IPS-18c (cell line): ENCODE measurements around the gene NAA80.

ENCODE experiments used
- H3K4me3 ChIP-seq: 2 replicates; pipeline ENCODE4 v1.7.0; 2013; ENCODE audit warnings: low read depth, mild to moderate bottlenecking, low read length, moderate library complexity; ENCODE audit not compliant: insufficient read depth
- H3K9me3 ChIP-seq: one replicate; pipeline ENCODE4 v1.6.1; 2013; ENCODE audit warnings: mild to moderate bottlenecking, low read length, moderate library complexity; ENCODE audit not compliant: control insufficient read depth, insufficient read depth

Gene NAA80

DNA sequence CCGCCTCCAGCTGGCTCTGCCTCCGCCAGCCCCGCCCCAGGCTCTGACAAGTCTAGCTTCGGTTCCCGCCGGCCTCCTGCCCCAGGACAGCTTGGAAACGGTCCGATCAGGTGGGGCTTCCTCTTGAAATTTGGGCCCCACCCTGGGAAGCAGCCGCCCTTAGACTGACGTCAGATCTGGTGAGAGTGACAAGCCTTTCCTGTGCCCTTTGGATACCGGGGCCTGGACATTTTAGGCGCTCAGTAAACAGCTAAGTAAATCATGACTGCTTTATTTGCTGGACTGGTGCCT is 378 bp upstream of the NAA80 start:
- H3K9me3 ChIP-seq = no peaks in the 10 kb centered on the region
- H3K4me3 ChIP-seq = peak overlapping the region; percentile 36; the same call in 1 of the 2 replicates

DNA sequence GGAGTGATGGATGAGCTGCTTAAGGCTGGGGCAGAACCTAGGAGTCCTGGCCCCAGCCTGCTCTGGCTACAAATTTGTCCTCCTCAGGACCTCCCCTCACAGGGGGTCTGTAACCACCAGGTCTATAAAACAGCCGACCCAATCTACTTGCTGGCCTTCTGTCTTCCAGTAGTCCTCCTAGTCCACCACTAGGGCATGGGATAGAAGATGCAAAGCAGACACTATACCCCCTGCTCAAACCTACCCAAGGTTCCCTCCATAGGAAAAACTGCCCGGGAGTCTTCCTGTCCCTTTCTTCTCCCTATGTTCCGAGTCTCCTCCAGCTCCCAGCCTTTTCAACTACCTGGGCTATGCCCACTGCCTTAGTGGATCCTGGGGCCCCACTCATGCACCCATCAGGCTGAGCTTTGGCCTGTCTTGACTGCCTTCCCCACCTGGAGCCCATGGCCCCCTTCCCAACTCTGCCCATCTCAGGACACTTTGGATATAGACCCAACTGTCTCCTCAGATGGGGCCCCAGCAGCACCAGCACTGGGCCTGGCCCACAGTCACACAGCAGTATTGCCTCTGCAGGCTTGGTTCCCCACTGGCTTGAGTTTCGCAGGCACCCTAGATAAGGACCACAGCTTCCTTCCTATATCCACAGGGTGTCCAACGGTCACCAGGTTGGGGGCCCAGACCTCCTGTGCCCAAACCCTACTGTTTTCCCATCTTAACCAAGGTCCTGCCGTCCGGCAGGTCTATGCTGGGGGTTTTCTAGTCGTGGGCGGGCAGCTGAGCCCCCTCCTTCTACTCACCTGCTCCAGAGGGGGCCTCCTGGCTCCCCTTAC is 1.1 kb downstream of the NAA80 start:
- H3K9me3 ChIP-seq = no peaks in the 10 kb centered on the region
- H3K4me3 ChIP-seq = peak overlapping the region; percentile 96; the same call in 1 of the 2 replicates

GRCh38 chr3:50297384-50297775 is 1.8 kb downstream of the NAA80 start:
- Histone ChIP-seq H3K9me3 (no peaks in the 10 kb centered on the region), H3K4me3 (no peak overlapping the region)

GRCh38 chr3:50296721-50297383 is 2.4 kb downstream of the NAA80 start:
- Histone ChIP-seq H3K4me3 (no peak overlapping the region), H3K9me3 (no peaks in the 10 kb centered on the region)

DNA sequence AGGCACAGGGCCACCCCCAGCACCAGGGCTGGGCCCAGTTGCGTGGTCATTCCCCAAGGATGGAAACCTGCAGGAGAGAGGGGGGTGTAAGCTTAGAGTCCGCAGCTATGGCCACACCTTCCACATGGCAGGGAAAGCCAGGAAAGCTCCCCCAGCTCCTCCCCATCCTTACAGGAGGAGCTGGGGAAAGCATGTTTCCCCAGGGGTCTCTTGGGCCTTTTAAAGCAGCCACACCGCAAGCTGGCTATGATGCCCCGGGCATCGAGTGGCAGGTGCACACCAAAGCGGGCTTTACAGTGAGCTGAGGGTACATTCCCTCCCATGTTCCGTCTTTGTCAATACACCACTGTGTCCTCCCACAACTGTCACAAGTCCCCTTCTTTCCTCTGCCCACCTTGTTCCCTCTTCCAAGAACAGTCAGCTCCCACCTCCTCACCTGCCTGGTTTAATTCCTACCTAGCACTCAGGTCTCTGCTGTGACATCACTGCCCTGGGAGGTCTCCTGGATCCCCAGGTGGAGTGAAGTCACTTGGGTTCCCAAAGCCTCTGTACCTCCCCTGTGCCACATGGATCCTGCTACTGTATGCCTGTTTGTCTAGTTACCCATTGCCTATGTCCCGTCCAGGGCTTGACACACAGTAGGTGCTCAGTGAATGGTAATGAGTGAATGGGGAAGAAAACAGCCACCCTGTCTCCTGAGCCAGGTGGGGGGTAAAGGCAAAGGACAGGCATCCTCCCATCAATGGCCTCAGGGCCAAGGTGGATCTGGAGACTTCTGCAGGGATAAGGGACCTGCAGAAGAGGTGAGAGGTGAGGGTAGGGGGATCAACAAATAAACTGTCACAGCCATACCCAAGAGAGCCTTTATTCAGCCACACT is 3.4 kb downstream of the NAA80 start:
- no peaks in the 10 kb centered on the region for H3K9me3 ChIP-seq

DNA sequence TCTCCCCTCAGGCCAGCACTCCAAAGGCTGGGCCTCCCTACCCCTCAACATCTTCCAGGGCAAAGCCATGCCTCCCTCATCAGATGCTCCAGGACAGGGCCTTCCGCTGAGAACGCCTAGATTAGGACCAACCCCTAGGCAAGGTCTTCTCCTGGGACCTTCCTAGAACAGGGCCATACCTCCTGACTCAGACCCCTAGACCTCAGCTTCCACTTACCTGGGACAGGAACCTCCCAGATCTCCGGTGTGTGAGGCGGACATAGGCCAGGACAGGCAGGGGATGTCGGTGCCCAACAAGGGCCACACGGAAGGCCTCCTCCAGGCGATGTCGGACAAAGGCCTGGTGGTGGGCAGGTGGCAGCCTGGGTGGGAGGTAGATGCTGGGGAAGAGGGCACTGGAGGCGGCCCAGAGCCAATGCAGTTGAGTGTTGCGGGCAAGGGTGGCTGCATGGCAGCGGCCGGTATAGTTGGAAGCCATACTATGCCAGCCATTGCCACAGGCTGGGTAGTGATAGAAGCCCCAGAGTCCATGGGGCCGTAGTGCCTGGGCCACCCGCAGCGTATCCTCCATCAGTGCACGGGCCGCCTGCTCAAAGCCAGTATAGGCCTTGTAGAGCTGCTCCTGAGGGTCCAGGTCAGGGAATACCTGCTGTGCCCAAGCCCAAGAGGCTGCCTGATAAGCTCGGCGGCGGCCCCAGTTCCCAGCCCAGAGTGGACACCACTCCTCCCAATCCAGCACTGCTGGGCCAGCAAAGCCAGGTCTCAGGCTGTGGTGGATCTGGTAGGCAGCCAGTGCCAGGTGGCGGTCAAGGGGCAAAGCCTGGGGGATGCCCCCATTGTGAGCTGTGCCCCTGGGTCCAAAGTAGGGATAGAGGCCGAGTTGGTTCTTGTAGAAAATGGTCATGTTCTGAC is 4.5 kb downstream of the NAA80 start:
- no peaks in the 10 kb centered on the region for H3K9me3 ChIP-seq
- no peak overlapping the region for H3K4me3 ChIP-seq

More for the DNA sequence above, 3.4 kb downstream of the NAA80 start:
- H3K4me3 ChIP-seq = no peak overlapping the region

GRCh38 chr3:50294089-50294488 is 5.1 kb downstream of the NAA80 start:
- Histone ChIP-seq H3K9me3 (no peaks in the 10 kb centered on the region), H3K4me3 (no peak overlapping the region)

DNA sequence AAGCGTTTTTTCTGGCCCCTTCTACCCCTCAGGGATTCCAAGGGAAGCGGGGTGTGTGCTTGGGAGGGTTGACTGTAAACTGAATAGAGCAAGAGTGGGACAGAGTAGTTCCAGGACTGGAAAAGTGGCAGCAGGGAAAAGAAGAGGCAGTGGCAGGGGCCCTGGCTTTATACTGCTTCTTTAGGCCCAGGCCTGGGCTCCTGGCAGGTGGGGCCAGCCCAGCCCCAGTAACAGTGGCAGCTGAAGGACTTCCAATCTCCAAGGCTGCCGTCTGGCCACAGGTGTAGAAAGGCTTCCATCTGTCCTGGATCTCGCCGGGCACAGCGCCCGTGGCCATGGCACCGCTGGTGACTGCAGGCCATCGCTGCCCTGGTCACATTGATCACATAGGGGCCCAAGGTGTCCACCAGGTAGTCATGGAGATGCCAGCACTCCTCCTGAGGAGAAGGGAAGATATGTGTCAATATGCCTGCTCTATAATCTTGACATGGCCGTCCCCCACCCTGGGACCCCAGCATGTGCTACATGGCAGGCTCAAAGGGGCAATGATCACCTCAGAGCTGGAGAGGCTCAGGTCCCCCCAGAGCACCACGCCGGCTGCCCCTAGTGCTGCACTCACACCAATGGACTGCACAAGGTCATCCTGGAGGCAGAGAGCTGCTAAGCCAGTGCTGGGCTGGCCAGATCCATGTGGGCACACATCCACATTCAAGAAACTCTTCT is 6.0 kb downstream of the NAA80 start:
- H3K9me3 ChIP-seq = no peaks in the 10 kb centered on the region
- no peak overlapping the region for H3K4me3 ChIP-seq

GRCh38 chr3:50292159-50293078 is 6.8 kb downstream of the NAA80 start, which contains the start of gene IFRD2:
Gene IFRD2, minus strand, starts transcription at chr3:50292429. Its CDS starts 155 bp downstream, at chr3:50292274.
- Histone ChIP-seq H3K4me3 (peak within 1 kb of the TSS; percentile 85), H3K9me3 (no peaks in the 10 kb centered on the region)

- Histone ChIP-seq H3K4me3 (no peak overlapping the region), H3K9me3 (no peaks in the 10 kb centered on the region)
These were observed 9.0 kb downstream of the NAA80 start for GRCh38 chr3:50290161-50290641.

DNA sequence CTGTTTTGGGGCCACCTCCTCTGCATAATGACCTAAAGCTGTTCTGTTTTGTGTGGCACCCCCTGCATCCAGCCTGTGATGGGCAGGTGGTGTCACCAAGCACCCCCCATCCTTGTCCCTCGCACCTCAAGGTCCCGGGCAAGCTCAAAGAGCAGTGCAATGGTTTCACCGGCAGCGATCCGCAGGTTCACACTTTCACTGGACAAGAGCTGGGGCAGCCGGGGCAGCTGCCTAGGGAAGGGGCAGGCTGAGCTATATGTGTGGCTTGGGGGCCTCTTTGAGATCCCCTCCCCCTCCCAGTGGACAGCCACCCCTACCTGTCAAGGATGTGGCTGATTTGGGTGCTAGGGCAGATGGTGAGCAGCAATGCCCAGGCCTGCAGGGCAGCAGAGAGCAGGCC is 10.1 kb downstream of the NAA80 start:
- H3K9me3 ChIP-seq = no peaks in the 10 kb centered on the region

GRCh38 chr3:50288387-50289007 is 10.7 kb downstream of the NAA80 start:
- no peak overlapping the region for H3K4me3 ChIP-seq

More for the DNA sequence above, 10.1 kb downstream of the NAA80 start:
- no peak overlapping the region for H3K4me3 ChIP-seq

GRCh38 chr3:50287262-50287661 is 11.9 kb downstream of the NAA80 start:
- H3K4me3 ChIP-seq = no peak overlapping the region
- no peaks in the 10 kb centered on the region for H3K9me3 ChIP-seq

More at GRCh38 chr3:50288387-50289007, 10.7 kb downstream of the NAA80 start:
- H3K9me3 ChIP-seq = no peaks in the 10 kb centered on the region

GRCh38 chr3:50286322-50287227 is 12.6 kb downstream of the NAA80 start:
- H3K9me3 ChIP-seq = no peaks in the 10 kb centered on the region
- no peak overlapping the region for H3K4me3 ChIP-seq
